ENCODE measurements around the gene OPALIN.
A peak's percentile ranks its signal among the peaks of the same experiment; 100 is the strongest.
"Not testable (repeated sequence)": the region's sequence is repeated elsewhere in the genome, so short reads cannot be mapped to it uniquely, and the experiment has no call there.

OPALIN gene

GRCh38 chr10:96338279-96338925, 20.4 kb downstream of the OPALIN start:
- DNase-seq (ENCODE audit: low spot score) = peak; percentile 53

- DNase-seq (ENCODE audit: low spot score) = no peak
These were observed 21.7 kb downstream of the OPALIN start for GRCh38 chr10:96337106-96337505.

- DNase-seq (ENCODE audit: low spot score) = peak; percentile 78
These were observed 23.9 kb downstream of the OPALIN start for GRCh38 chr10:96334616-96335526.

- no peak for DNase-seq (ENCODE audit: low spot score)
These were observed 25.7 kb downstream of the OPALIN start for GRCh38 chr10:96333101-96333500.

GRCh38 chr10:96327462-96327861, 31.3 kb downstream of the OPALIN start:
- DNase-seq (ENCODE audit: low spot score) = no peak

GRCh38 chr10:96325719-96326373, 33.0 kb downstream of the OPALIN start:
- DNase-seq (ENCODE audit: low spot score) = no peak

GRCh38 chr10:96324447-96324846, 34.4 kb downstream of the OPALIN start:
- DNase-seq (ENCODE audit: low spot score) = no peak

GRCh38 chr10:96322275-96322674, 36.5 kb downstream of the OPALIN start:
- DNase-seq (ENCODE audit: low spot score) = no peak

GRCh38 chr10:96321822-96322221, 37.0 kb downstream of the OPALIN start:
- no peak for DNase-seq (ENCODE audit: low spot score)

- no peak for DNase-seq (ENCODE audit: low spot score)
These were observed 38.9 kb downstream of the OPALIN start for GRCh38 chr10:96319754-96320474.

- no peak for DNase-seq (ENCODE audit: low spot score)
These were observed 41.6 kb downstream of the OPALIN start for GRCh38 chr10:96317067-96317833.

GRCh38 chr10:96313344-96313743, 45.5 kb downstream of the OPALIN start:
- no peak for DNase-seq (ENCODE audit: low spot score)

GRCh38 chr10:96311180-96311715, 47.6 kb downstream of the OPALIN start:
- no peak for DNase-seq (ENCODE audit: low spot score)

GRCh38 chr10:96310321-96310669, 48.5 kb downstream of the OPALIN start:
- DNase-seq (ENCODE audit: low spot score) = no peak

- no peak for DNase-seq (ENCODE audit: low spot score)
These were observed 49.0 kb downstream of the OPALIN start for GRCh38 chr10:96309628-96310320.

GRCh38 chr10:96308854-96309253, 49.9 kb downstream of the OPALIN start:
- not testable (repeated sequence) for DNase-seq (ENCODE audit: low spot score)

GRCh38 chr10:96306516-96306915, 52.3 kb downstream of the OPALIN start:
- peak; percentile 71 for DNase-seq (ENCODE audit: low spot score)

- DNase-seq (ENCODE audit: low spot score) = no peak
These were observed 53.8 kb downstream of the OPALIN start for GRCh38 chr10:96305019-96305418.

- no peak for DNase-seq (ENCODE audit: low spot score)
These were observed 54.6 kb downstream of the OPALIN start, which contains the start of gene DNTT for GRCh38 chr10:96304230-96304629. TSS of gene DNTT (plus strand) at chr10:96304434. CDS start at chr10:96304498, 64 bp downstream.

- DNase-seq (ENCODE audit: low spot score) = no peak
These were observed 57.2 kb downstream of the OPALIN start for GRCh38 chr10:96301616-96302015.

Data from Ammon's horn (tissue), 1 donor.